Right ventricle myocardium superior (tissue), 1 donor: ENCODE data around the gene LGALS9B. TPM values are rescaled to one million over a fixed set of nuclear protein-coding genes. Genes with fewer than 3 reads are reported as not detected.
"Not testable (repeated sequence)": the region's sequence is repeated elsewhere in the genome, so short reads cannot be mapped to it uniquely, and the experiment has no call there.

ENCODE experiments used
- ATAC-seq: fragments of 200-7000 bp; cut with Tn5 transposase; one replicate; pipeline ENCODE4 v1.9.1; 2020; ENCODE audit warnings: mild to moderate bottlenecking; ENCODE audit not compliant: poor library complexity
- DNase-seq: peaks from one replicate; pipeline ENCODE4 v3.0.0-alpha.2; 2020
- intact Hi-C: fragments of 100-400 bp; cut with DNase I; formaldehyde crosslinking; loops from one replicate; pipeline ENCODE4 v1.11.2; 2022
- total RNA-seq: library from RNA; stranded (reverse); fragmentation: NEBNext Ultra II Directional; extraction: Animal tissue kit (Norgen Biotek cat#: 25700); gene quantifications from one replicate; pipeline ENCODE4 v1.2.1, GENCODE V29; 2021
- donor health status: DM: no; HTN: yes; CAD: no; lungs with severe emphysema.

The LGALS9B gene
- total RNA-seq, 1 donor from 2014 or later: not detected

DNA sequence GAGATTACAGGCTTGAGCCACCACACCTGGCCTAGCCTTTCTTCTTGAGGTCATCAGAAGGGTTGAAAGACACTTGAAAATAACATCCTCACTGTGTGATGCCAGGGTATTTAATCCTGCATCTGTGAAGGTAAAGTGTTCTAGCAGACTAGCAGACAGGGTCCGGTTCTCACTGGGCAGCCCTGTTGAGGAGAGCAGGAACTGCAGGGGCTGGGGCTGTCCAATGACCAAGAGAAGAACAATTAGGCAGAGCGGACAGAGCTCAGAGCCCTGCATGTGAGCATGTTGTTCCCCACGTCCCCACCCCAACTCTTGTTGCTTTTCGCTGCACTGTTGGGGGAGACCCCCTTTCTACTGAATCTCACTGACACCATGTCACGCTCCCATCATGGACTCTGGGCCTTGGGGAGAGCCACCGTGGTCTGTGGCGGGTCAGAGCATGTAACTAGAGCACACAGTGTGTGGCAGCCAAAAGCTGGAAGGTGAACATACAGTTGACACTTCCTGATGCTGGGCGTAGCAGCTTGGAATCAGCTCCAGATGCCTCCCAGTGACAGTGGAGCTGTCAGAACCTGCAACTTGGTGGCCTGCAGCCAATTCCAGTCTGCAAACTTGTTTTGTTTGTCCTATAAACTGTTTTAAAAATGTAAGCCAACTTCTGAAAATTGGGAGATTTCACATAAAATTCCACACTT lies 7.9 kb upstream of the LGALS9B start:
- DNase-seq, intact Hi-C loops: not testable (repeated sequence)

GRCh38 chr17:20474081-20474480 lies 6.7 kb upstream of the LGALS9B start:
- intact Hi-C loops, DNase-seq, ATAC-seq: not testable (repeated sequence)

More for the DNA sequence above, 7.9 kb upstream of the LGALS9B start:
- ATAC-seq: not testable (repeated sequence)

DNA sequence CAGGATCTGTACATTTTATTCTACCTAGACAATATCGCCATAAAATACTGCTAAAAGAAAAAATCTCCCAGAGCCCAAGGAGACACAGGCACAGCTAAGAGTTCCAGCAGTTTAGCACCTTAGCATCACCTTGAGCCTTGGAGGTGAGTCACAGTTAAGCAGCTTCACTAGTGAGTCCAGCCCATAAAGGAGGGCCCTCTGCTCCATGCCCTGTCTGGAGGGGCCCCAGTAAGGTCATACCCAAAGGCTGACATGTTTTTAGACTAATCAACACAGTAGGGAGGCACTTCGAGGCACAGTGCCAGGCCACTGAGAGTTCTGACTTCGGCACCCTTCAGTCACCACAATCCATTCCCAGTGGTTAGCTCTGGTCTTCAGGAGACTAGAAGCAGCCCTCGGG lies 2.6 kb upstream of the LGALS9B start:
- DNase-seq, intact Hi-C loops, ATAC-seq: not testable (repeated sequence)

DNA sequence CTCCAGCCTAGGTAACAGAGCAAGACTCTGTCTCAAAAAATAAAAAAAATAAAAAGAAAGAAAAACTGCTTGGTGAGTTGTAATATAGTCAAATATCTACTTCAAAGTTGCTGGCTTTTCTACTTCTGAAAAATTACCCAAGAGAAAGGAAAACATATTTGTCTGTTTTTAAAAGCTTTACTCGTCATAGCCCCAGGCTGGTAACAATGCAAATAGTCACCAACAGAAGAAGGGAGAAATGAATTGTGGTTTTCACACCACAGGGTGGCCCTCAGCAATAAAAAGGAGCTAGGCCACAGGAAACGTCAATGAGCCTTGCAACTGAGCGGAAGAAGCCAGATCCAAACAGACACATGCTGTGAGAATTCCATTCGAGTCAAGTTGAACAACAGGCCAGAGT lies 1.8 kb upstream of the LGALS9B start:
- DNase-seq, ATAC-seq, intact Hi-C loops: not testable (repeated sequence)

DNA sequence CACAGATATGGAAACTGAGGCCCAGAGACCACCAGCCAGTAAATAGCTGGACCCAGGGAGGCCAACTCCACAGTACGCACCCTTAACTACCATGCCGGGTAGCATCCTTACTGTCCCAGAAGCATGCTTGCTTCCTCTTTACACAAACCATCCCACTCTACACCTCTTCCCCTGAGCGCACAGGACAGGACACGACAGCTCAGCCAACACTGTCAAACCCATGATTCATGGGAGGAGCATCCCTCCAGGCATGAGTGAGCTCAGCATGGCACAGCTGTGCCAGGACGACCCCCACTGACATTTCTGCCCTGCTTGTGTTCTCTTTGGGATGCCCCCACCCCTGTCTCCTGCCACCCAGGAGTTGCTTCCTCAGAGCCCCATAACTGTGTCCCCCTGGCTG lies 340 bp downstream of the LGALS9B start:
- ATAC-seq, intact Hi-C loops, DNase-seq: not testable (repeated sequence)

- ATAC-seq, intact Hi-C loops, DNase-seq: not testable (repeated sequence)
Observed at GRCh38 chr17:20466553-20466952, 786 bp downstream of the LGALS9B start.

GRCh38 chr17:20465535-20465934 lies 1.8 kb downstream of the LGALS9B start:
- DNase-seq, intact Hi-C loops: not testable (repeated sequence)
- ATAC-seq: peak; percentile 64

DNA sequence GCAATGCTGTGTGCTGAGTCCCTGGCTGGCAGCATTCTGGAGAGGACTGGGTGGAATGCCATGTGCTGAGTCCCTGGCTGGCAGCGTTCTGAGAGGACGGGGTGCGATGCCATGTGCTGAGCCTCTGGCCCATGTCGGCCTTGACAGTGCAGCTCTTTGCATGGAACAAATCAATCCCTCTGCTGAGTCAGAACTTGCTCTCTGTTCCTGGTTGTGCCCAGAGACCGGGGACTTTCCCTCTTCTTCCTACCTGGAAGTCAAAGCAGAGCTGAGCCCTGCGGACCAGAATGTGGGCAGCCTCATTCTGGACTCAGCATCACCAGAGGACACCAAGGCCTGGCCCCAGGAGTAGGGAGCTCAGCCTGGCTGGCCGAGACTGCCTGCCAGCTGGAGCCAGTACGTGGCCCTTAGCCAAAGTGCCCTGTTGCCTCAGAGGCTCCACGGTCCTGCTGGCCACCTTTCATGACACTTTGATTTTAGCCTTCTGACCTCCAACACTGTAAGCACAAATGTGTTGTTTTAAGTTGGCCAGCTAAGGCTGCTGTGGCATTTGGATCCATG lies 2.4 kb downstream of the LGALS9B start:
- peak; percentile 75 for ATAC-seq
- intact Hi-C loops, DNase-seq: not testable (repeated sequence)

DNA sequence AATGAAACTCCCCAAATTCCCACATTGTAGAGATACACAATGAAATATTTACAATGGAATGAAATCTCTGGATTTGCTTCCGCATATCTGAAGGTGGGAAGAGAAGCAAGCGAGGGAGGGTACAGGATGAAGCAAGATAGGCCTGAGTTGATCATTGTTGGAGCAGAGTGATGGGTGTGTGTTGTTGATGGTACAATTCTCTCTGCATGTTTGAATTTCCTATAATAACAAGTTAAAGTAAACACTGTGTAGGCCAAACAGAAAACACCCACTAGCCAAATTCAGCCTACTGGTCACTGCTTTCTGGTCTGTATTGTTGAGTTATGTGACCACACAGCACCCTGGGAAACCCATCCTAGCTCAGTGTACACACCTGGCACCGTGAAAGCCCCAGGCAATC lies 5.2 kb downstream of the LGALS9B start:
- intact Hi-C loops, ATAC-seq, DNase-seq: not testable (repeated sequence)

DNA sequence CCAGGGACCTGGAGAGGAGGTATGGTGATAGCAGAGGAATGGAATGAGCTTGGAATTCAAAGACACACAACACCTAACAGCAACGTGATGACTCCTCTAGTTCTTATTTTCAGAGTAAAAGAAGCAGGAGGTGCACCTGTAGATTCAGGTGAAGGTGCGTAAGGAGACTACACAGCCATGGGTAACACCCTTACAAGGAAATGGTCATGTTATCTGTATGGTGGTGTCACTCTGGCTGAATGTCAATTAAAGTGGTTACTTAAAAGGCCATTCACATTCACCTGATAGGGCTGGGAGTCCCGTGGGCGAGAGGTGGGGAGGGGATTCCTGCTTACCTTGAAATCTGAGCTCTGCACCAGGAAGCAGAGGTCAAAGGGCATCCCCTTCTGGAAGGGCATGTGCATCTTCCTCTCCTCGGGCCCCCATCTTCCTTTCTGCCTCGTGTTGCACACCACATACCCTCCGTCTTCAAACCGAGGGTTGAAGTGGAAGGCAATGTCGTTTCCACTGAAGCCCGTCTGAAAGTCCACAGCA lies 9.4 kb downstream of the LGALS9B start:
- intact Hi-C loops, ATAC-seq, DNase-seq: not testable (repeated sequence)

- intact Hi-C loops, DNase-seq, ATAC-seq: not testable (repeated sequence)
Observed at GRCh38 chr17:20455106-20455505, 12.2 kb downstream of the LGALS9B start.

DNA sequence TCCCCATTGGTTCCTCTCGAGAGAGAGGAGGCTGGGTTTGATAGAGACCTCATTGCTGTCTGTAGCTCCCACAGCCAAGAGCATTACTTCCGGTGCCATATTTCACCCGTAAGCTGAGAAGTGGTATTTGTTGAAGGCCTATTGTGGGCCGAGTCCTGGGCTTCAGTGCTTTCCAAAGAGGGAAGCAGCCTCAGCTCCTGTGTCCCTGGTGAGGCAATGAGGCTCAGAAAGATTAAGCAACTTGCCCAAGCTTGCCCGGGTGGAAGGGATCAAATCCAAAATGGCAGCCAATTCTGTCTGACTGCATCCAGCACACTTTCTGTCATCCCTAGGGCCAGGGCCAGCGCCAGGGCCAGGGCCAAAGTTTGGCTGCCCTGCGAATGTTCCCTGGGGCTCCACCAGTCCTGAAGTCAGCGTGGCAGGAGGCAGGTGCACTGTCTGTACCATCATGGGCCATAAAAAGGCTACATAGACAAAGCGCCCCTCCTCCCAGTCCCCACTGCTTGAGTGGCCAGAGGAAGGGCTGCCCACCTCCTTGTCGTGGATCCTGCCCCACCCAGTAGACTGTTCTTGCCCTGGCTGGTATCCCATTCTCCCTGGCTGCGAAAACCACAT lies 13.4 kb downstream of the LGALS9B start:
- DNase-seq, ATAC-seq, intact Hi-C loops: not testable (repeated sequence)

DNA sequence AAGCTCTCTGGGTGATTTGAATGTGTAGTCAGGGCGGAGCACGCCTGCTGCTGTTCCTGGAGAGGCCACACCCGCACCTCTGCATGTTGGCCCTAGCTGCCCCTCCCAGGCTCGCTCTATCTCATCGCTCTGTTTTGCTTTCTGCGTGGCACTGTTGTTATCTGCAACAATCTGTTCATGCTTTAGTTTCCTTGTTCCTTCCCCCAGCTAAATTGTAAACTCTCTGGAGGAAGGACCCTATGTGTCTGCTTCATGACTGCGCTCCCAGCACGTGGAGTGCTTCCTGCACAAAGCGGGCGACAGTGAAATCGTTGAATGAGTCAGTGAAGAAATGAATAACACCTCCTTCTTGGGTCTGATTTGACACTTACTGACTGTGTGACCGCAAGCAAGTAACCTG lies 16.5 kb downstream of the LGALS9B start:
- intact Hi-C loops, ATAC-seq, DNase-seq: not testable (repeated sequence)

DNA sequence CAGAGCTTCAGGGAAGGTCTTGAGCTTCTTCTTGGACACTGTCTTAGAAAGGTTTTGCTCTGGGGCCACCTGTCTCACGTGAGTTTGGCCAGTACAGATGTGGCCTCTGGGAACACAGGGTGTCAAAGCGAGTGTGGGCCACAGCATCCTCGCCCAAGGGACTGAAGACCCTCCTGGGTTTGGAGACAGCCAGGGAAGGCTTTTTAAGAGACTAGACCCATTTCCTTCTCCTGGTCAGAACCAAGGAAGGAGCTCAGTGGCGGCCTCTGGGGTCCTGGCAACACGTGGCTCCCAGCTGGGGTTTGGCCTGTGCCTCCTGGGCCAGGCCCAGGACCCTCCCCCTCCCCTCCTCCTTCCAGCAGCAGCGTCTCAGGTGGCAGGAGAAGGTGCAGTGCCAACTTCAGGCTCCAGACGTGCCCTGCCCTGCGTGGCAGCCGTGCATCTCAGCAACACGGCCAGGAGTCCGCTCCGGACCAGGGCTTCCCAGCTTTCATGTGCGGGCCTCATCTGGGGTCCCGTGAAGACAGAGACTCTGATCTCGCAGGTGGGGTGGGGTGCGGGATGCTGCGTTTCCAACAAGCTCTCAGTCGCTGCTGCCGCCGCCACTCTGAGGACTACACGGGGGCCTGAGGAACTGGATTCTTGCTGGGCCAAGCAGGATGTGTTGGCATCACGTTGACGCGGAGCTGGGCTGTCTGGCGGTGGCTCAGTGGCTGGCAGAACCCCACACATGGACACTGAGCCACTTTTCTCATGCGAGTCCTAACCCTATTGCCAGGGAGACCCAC lies 19.6 kb downstream of the LGALS9B start:
- ATAC-seq, DNase-seq, intact Hi-C loops: not testable (repeated sequence)

GRCh38 chr17:20446895-20447294 lies 20.4 kb downstream of the LGALS9B start:
- DNase-seq, intact Hi-C loops, ATAC-seq: not testable (repeated sequence)

DNA sequence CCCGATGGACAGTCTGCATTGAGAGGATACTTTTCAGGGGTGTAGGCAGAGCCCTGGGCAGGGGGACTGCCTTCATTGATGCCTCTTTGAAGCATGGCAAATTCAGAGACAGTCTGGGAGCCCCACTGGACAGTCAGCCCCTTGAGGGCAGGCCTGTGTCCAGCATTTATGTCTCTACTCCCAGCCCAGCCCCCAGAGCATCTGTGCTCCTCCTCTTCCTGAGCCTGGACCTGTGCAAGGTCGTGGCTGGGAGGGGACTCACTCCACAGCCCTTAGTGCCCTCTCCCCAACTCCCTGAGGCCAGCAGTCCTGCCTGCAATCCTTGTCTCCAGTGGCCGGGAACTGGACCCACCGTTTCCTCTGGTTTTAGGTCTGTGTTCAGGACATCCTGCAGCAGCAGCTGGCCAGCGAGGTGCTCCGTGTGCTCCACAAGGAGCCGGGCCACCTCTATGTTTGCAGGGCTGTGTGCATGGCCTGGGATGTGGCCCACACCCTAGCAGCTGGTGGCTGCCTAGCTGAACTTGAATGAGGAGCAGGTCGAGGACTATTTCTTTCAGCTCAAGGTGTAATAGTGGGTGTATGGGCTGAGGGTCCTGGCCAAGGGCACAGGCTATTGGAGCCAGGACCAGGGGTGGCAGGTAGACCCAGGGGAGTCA lies 22.6 kb downstream of the LGALS9B start:
- ATAC-seq, intact Hi-C loops: not testable (repeated sequence)

DNA sequence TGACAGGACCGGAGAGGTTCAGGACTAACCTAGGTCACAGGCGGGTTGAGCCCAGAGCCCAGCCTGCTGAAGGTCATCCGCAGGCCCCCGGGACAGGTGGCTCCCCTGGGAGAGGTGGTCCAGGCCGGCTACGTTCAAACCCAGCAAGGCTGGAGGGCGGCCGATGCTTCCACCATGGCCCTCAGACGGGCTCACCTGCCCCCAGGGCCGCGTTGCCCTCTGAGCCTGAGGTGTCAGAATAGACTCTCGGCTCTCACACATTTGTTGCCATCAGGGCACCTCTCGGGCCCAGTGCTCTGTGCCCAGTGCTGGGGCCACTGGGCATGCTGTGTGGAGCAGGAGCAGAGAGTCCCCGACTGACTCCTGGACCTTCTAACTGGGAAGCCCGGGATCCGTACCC lies 23.2 kb downstream of the LGALS9B start:
- DNase-seq, intact Hi-C loops, ATAC-seq: not testable (repeated sequence)

More for the DNA sequence above, 22.6 kb downstream of the LGALS9B start:
- not testable (repeated sequence) for DNase-seq

- ATAC-seq, intact Hi-C loops, DNase-seq: not testable (repeated sequence)
Observed at GRCh38 chr17:20443632-20444031, 23.7 kb downstream of the LGALS9B start.
